Coronary artery (tissue), 2 donors: ENCODE data around the gene LRRN4.
"Not testable (repeated sequence)": the region's sequence is repeated elsewhere in the genome, so short reads cannot be mapped to it uniquely, and the experiment has no call there.

ENCODE experiments used
- DNase-seq: peaks from one replicate; pipeline ENCODE4 v3.0.0-alpha.2; 2017; ENCODE audit warnings: low spot score
- H3K27ac ChIP-seq, 2 donors: fragments of 200-600 bp; sonication (generic); one replicate each; pipeline ENCODE4 v1.5.1; 2016 to 2019
- H3K4me3 ChIP-seq: fragments of 200-600 bp; sonication (generic); 2 replicates; pipeline ENCODE4 v1.5.1; 2016; ENCODE audit warnings: mild to moderate bottlenecking, moderate library complexity
- TF ChIP-seq, protein P1 (sequence below): fragments of 200-600 bp; sonication (generic); IDR thresholded peaks from one replicate; pipeline ENCODE4 v1.5.1; 2019; ENCODE audit warnings: antibody characterized with exemption

LRRN4 gene

DNA sequence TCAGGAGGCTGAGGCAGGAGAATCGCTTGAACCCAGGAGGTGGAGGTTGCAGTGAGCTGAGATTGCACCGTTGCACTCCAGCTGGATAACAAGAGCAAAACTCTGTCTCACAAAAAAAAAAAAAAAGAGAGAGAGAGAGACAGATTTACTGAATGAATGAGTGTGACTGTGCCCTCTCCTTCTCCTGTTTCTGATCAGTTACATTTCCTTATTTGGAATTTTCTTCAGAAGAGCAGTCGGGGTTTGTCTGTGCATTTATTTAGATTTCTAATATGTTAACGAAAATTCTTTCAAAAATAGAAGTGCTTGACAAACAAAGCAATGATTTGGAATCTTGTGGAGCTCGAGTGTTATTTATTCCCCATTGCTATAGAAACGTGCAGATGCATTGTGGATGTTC is 6.4 kb upstream of the LRRN4 start:
- TF ChIP-seq, protein P1, sequence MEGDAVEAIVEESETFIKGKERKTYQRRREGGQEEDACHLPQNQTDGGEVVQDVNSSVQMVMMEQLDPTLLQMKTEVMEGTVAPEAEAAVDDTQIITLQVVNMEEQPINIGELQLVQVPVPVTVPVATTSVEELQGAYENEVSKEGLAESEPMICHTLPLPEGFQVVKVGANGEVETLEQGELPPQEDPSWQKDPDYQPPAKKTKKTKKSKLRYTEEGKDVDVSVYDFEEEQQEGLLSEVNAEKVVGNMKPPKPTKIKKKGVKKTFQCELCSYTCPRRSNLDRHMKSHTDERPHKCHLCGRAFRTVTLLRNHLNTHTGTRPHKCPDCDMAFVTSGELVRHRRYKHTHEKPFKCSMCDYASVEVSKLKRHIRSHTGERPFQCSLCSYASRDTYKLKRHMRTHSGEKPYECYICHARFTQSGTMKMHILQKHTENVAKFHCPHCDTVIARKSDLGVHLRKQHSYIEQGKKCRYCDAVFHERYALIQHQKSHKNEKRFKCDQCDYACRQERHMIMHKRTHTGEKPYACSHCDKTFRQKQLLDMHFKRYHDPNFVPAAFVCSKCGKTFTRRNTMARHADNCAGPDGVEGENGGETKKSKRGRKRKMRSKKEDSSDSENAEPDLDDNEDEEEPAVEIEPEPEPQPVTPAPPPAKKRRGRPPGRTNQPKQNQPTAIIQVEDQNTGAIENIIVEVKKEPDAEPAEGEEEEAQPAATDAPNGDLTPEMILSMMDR = no peak
- H3K27ac ChIP-seq = no peak overlapping the region
- no peak for DNase-seq

DNA sequence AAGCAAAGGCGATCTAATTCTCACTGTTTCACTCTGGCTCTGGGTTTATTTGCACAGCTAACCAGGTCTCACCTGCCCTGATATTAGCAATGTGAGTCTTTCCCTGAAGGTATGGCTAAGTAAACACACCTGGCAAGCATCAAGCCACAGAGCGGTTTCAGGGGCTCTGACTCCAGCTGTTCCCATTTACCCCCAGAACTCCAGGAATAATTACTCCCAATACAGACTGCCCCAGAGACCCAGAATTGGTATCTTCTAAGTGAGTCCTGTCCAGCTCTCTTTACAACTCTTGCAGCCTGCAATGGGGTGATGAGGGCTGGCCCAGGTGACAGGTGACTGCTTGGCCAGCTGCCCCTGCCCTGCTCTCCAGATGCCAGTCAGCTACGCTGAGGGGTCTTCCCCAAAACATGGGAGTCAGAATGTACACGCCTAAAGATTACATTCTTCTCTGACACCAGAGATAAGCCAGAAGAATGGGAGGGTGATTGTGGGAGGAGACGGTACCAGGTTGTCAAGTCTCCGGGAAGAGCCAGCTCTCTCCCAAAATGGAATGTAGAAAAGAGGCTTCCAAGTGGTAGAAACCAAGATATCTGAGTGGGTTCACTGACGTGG is 4.9 kb upstream of the LRRN4 start:
- no peak for DNase-seq
- no peak overlapping the region for H3K4me3 ChIP-seq

More for the DNA sequence above, 6.4 kb upstream of the LRRN4 start:
- no peak overlapping the region for H3K4me3 ChIP-seq

DNA sequence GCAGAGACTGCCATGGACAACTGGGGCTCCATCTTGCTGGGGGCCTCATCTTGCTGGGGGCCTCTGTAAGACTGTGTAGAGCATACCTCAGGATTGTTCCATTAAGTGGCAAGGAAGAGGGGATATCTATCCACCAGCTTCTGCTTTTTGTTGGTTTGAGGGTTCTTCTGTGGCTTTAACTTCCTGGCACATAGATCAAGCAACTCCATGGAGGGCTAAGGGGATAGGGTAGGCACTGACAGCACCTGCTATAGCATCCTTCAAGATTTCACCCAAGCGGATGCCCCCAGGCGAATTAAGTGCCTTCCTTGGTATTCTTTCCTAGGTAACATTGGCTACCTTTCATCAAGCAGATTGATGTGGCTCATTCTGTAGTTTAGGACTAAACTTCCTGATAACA is 3.8 kb upstream of the LRRN4 start:
- TF ChIP-seq, protein P1 = no peak
- no peak for DNase-seq
- Histone ChIP-seq H3K4me3 (no peak overlapping the region), H3K27ac (no peak overlapping the region)

More for the DNA sequence above, 4.9 kb upstream of the LRRN4 start:
- TF ChIP-seq, protein P1 = no peak
- no peak overlapping the region for H3K27ac ChIP-seq

DNA sequence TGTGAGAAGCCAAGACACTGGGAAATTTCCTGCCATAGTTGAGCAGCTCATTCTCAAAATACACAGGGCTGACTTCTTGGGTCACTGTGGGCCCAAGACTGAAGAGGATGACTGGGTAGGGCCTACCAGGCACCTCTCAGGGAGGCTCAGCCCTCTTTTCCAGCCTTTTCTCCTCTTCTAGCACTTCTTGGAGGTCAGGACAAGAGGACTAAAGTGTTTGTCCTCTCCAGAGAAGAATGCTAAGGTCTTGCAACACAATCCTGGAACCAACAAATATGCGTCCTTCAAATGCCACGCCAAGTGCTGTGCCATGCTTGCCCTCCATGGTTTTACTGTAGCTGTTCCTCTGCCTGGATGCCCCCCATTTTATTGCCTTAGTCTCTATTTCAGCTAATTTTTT is 3.3 kb upstream of the LRRN4 start:
- no peak overlapping the region for H3K4me3 ChIP-seq
- TF ChIP-seq, protein P1 = no peak
- no peak for DNase-seq
- no peak overlapping the region for H3K27ac ChIP-seq

DNA sequence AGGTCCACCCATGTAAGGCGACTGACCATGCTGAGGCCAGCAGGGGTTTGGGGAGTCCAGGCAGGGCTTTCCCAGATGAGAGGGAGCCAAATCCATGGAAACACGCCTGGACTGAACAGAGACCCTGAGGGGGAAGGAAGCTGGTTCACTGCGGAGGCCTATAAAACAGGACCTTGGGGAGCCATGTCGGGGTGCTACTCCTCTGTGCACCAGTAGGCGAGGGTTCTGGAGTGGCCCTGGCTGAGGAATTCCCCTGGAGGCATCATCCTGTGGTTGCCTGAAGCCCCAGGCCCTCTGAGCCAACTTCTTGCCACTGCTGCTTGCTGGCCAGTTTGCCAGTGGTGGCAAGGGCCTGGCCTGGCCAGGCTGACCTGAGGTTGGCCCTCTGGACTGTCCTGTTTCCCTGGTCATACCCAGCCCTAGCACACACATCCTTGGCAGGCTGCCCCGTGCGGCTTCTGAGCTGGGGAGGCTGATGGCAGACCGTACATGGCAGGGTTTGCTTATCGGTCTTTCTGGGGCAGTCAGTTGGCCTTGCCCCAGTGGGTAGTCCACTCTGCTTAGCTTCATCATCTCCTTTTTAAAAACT is 2.2 kb upstream of the LRRN4 start:
- H3K27ac ChIP-seq = no peak overlapping the region
- TF ChIP-seq, protein P1 = no peak
- DNase-seq = no peak
- H3K4me3 ChIP-seq = no peak overlapping the region

DNA sequence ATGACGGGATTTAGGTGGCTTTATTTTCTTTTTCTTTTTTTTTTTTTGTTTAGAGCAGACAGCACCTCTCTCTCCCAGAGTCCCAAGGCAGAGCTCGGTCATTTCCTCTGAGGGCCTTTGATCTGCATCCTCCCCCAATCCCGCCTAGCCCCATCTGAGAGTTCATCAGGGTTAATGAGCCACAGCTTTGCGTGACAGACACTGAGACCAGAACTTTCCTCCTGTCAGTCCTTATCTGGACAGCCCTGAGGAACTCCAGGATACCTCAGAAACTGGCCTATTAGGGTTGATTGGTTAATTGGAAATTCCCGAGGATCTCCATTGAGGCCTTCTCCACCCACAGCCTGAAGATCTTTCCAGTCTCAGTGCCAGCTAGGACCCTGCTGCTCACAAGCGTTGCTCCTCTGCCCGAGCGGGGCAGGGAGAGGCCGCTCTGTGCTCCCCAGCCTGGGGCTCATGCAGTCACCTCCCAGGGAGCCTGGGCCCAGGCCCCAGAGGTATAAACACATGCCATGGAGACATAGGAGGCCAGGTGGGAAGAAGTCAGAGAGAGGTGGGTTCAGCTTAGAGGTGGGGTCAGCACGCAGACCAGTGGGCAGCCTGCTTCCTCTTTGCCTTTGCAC is 1.4 kb upstream of the LRRN4 start:
- H3K4me3 ChIP-seq = no peak overlapping the region
- TF ChIP-seq, protein P1 = no peak
- H3K27ac ChIP-seq = no peak overlapping the region
- DNase-seq = no peak

DNA sequence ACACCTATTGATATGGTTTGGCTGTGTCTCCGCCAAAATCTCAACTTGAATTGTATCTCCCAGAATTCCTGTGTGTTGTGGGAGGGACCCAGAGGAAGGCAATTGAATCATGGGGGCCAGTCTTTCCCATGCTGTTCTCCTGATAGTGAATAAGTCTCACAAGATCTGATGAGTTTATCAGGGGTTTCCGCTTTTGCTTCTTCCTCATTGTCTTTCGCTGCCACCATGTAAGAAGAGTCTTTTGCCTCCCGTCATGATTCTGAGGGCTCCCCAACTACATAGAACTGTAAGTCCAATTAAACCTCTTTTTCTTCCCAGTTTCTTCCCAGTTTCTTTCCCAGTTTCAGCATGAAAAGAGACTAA is 810 bp upstream of the LRRN4 start:
- DNase-seq, H3K27ac ChIP-seq, H3K4me3 ChIP-seq: not testable (repeated sequence)
